GM03348 (cell line): Measurements from ENCODE around the gene UBE2E1.
"Not testable (repeated sequence)": the region's sequence is repeated elsewhere in the genome, so short reads cannot be mapped to it uniquely, and the experiment has no call there.

Experiments
- DNase-seq: peaks from one replicate; pipeline ENCODE4 v3.0.0; 2012; ENCODE audit warnings: low spot score

UBE2E1 gene

GRCh38 chr3:23917679-23918303 lies 112.0 kb downstream of the UBE2E1 start:
- DNase-seq, result peak; percentile 76

GRCh38 chr3:23918331-23918730 lies 112.6 kb downstream of the UBE2E1 start:
- DNase-seq, result not testable (repeated sequence)

GRCh38 chr3:23919628-23920027 lies 113.9 kb downstream of the UBE2E1 start:
- no peak for DNase-seq

- no peak for DNase-seq
Observed at GRCh38 chr3:23920151-23920655, 114.4 kb downstream of the UBE2E1 start.

- no peak for DNase-seq
Observed at GRCh38 chr3:23921052-23921511, 115.3 kb downstream of the UBE2E1 start.

GRCh38 chr3:23923786-23924185 lies 118.0 kb downstream of the UBE2E1 start:
- no peak for DNase-seq

- no peak for DNase-seq
Observed at GRCh38 chr3:23926246-23926645, 120.5 kb downstream of the UBE2E1 start.

- peak; percentile 25 for DNase-seq
Observed at GRCh38 chr3:23926736-23927135, 121.0 kb downstream of the UBE2E1 start.

- no peak for DNase-seq
Observed at GRCh38 chr3:23928524-23928923, 122.8 kb downstream of the UBE2E1 start.

GRCh38 chr3:23931597-23931996 lies 125.8 kb downstream of the UBE2E1 start:
- no peak for DNase-seq

- DNase-seq, result no peak
Observed at GRCh38 chr3:23932571-23932970, 126.8 kb downstream of the UBE2E1 start.

GRCh38 chr3:23934253-23934652 lies 128.5 kb downstream of the UBE2E1 start:
- DNase-seq, result no peak

- DNase-seq, result no peak
Observed at GRCh38 chr3:23937296-23937695, 131.5 kb downstream of the UBE2E1 start.

- DNase-seq, result no peak
Observed at GRCh38 chr3:23938688-23939087, 132.9 kb downstream of the UBE2E1 start.

GRCh38 chr3:23940775-23941174 lies 135.0 kb downstream of the UBE2E1 start:
- no peak for DNase-seq
